ENCODE results near the gene PDE9A.

Gene PDE9A

GRCh38 chr21:42645211-42646075 lies 8.0 kb upstream of the PDE9A start:
- DNase-seq, result no peak

GRCh38 chr21:42646076-42646825 lies 7.2 kb upstream of the PDE9A start:
- no peak for DNase-seq

DNA sequence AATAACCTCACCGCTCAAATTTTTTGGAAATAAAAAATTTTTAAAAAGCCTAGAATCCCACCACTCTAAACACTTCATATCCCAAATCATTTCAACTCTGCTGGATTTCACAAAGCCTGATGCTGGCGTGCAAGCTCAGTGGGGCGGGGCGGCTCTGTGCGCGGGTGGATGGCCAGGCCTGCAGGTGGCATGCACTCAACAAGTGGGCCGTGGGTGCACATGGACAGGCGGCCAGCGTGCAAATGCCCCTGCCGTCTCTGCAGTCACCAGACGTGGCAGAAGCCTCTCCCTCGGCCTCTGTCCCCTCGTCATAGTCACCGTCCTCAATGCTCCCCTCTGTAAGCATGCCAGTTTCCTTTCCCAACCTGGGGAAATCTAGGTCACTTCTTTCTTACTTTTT lies 6.6 kb upstream of the PDE9A start:
- DNase-seq, result no peak

- no peak for DNase-seq
Measured at GRCh38 chr21:42648606-42649005, 4.8 kb upstream of the PDE9A start.

- DNase-seq, result no peak
Measured at GRCh38 chr21:42649122-42650032, 4.0 kb upstream of the PDE9A start.

DNA sequence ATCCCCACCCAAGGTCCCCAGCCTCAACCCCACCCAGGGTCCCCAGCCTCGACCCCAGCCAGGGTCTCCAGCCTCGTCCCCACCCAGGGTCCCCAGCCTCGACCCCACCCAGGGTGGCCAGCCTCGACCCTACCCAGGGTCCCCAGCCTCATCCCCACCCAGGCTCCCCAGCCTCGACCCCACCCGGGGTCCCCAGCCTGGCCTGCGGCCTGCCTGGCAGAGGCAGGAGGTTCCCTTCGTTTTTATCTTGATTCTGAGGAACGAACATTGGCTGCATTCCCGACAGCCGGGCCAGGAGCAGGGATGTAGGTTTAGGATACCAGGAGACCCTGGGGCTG lies 3.4 kb upstream of the PDE9A start:
- no peak for DNase-seq

- DNase-seq, result no peak
Measured at GRCh38 chr21:42650441-42651421, 2.7 kb upstream of the PDE9A start.

GRCh38 chr21:42651515-42652401 lies 1.7 kb upstream of the PDE9A start:
- no peak for DNase-seq

DNA sequence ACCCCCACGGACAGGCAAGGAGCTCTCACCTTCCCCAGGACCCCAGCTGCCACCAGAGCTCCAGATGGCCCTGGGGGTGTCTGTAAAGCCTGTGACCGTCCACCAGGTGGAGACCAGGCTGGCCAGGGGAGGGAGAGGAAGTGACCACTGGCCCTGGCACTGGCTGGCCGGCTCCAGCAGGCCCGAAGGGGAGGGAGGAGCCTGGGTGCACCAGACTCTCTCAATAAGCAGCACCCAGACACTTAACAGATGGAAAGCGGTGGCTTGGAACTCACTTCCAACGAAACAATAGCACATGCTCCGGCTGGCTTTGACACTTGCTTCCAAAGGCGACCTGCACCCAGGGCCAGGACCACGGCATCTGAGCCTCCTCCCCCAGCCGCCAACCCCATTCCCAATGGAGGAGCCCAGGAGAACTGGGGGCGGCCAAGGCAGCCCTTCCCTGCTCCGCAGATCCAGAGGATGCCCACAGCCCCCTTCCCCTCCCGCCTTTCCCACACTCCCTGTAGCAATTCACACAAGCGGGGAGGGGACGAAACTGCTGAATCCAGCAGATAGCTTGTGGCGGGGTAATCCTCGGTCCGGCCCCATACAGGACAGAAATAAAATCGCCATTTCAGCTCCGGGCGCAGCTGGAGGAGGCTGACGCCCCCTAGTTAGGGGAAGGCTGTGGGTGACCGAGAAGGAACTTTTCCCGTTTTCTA lies 742 bp upstream of the PDE9A start:
- no peak for DNase-seq

DNA sequence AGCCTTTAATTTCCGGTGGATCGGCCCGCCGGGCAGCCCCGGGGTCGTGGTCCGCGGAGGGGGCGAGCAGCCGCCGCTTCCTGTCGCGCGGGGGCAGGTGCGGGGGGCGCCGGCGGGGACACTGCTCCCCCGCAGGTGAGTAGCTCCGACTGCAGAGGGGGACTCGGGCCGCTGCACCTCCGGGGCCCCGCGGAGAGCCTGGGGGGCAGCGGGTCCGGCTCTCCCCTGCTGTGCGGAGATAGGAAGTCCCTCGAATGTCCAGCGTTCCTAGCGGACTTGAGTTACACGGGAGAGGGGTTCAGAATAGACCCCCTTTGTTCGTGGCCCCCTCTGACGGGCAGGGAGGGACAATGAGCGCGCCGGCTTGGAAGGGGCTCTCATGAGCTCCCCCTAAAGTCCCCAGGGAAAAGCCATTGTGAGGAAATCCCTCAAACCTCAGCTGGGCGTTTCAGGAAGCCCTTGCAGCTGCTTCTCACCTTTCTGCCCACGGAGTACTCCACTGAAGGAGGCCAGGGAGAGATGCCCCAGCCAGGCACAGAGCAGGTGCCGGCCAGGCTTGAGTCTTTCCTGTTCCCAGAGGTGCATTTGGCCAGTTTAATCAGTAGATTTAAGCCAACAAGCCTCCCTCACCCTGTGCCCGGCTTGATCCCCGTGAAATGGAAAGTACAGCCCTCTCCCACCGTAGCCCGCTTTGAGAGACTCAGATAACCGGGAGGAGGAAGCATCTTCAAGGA lies 925 bp downstream of the PDE9A start:
- DNase-seq, result no peak

DNA sequence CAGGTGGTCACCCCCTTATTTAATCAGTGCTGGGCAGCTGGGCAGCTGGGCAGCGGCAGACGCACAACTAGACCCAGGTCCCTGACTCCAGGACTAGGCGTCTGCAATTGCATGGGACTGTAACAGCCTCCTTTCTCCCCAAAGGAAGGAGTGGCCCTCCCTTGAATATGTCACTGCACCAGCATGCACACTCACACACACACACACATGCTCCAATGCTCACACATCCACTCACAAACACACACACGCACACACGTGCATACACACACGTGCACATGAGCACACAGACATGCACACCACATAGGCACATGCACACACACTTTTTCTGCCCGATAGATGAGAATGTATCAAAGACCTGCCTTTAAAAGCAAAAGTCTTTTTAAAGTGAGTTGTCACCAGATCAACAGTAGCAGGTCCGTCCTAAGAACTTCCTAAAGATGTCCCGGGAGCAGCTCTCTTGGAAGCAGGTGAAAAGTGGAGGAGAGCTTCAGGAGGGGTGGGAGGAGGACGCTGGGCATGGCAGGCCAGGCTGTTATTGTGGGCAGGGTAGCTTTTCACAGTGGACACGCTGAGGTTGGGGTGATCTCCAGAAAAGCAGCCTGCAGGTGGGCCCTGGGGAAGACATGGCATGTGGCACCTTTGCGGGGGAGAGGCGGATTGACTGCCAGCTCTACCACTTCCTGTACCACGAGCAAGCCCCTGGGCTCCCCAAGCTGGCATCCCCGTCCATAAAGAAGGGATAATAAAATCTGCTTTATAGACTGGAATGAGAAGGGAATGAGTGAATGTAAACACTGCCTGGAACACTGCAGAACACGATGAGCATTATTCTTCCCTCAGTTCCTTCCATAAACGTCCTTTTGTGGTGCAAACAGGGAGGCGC lies 1.7 kb downstream of the PDE9A start:
- DNase-seq, result no peak

DNA sequence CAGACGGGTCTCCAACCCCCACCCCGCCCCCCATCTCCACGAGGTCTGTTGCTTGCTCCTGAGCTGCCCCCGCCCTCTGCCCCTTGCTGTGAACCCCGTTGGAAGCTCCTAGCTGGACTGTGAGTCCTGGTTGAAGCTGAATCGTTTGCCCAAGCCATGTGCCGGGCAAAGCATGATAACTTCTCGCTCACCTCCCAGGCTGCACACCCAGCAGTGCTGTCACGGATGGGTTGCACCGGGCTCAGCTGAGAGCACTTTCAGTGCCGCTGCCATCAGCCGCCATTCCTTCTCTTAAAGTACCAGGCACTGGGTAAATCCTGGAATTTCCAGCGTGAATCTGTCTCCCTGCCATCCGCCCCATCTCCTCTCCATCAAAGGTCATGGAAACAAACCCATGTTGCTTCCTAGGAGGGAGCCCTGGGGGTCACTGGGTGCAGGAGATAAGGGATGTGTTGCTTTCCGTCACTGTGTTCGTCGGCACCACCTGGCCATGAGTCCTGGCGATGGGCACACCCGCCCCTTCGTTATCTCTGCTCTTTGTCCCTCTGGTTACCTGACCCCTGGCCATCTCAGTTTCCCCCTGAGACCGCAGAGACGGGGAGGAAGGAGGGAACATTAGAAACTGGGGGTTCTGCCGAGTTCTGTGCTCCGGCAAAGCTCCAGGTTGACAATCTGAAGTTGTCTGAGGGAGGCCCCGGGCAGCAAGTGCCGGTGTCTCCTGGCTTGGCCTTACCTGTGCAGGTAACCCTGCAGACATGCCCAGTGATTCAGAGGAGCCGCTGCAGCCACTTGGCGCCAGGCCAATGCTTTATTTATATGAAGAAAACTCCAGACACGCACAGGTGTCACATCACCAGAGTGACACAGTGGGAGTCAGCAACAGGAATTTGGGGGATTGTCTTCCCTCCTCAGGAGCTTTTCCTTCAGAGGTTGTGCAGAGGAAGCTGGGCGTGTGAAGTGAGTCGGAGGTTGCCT lies 2.7 kb downstream of the PDE9A start:
- no peak for DNase-seq

DNA sequence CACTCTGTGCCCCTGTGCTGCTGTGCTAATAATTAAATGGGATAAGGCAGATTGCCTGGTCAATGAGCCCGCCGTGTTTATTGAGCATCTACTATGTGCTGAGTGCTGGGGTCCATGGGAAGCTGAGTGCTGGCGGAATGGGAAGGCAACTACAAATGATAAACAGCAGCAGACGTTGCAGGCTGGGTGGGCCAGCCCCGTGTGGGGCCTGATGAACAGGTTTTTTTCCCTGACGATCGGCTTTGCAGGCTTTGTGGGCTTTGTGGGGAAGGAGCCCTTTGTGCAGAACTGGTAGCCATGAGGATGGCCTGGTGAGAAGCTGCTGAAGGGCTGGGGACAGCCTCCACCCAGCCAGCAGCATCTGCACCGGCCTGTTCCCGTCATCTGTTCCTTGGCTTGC lies 3.5 kb downstream of the PDE9A start:
- DNase-seq, result no peak

DNA sequence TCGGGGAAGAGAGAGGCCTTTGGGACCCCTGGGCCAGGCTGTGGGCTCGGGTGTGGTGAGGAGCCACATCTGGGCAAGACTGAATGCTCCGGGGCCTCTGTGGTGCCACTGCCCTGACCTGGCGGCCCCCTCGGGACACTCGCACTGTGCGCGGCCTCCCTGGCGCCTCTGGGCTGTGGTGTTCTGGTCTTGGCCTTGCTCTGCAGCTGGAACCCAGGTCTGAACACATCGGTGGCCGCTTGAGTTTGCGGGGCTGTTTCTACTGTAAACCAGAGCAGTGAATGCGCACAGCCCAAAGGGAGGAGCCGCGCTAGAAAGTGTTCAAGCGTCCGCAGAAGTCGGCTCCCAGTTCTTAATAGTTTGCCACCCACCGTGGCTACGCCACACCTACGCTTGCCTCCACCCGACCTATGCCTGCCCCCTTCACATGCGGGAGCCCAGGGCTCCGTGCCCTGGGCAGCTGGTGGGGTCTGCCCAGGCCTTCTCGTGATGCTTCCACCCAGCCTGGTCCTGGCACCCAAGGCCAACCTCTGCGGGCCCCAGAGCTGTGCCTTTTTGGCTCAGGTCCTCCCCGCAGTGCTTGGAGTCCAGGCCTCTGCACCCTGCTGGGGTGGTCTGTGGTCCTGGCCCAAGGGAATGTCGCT lies 4.4 kb downstream of the PDE9A start:
- DNase-seq, result no peak

GRCh38 chr21:42658320-42659105 lies 5.1 kb downstream of the PDE9A start:
- DNase-seq, result no peak

Measured in CD4-positive, alpha-beta T cell treated with Interleukin-12 subunit alpha and Interleukin-12 subunit beta, for 1 hour (primary cell).